A549 (cell line): ENCODE data around the gene CCDC134. TPM values are rescaled to one million over a fixed set of nuclear protein-coding genes. Genes with fewer than 3 reads are reported as not detected.

Experiments used
- ATAC-seq, 2 experiments: fragments of 200-7000 bp in 1 of 2; fragments of >200 bp in 1 of 2; cut with Nextera tagmentation in 1 of 2; cut with Tn5 transposase in 1 of 2; 3 replicates each; pipeline versions ENCODE4 v1.8.0 to v1.9.1; 2018 to 2020; ENCODE audit warnings: mild to moderate bottlenecking in 1 of 2, moderate library complexity in 1 of 2
- CTCF ChIA-PET: fragments of 300-600 bp; sonication (Branson Sonifier 250); formaldehyde crosslinking; extraction: SDS; loops from one replicate; lab custom pipeline; 2021; ENCODE audit warnings: antibody characterized with exemption, inconsistent platforms; lab: Yijun Ruan, JAX
- POLR2A ChIA-PET: fragments of 350-600 bp; formaldehyde crosslinking; extraction: SDS; loops from one replicate; lab custom pipeline; 2021; ENCODE audit warnings: antibody characterized with exemption, inconsistent platforms; lab: Yijun Ruan, JAX
- DNase-seq, 2 experiments: peaks; one replicate each; pipeline versions ENCODE4 v3.0.0 to v3.0.0-alpha.2; 2011 to 2016; ENCODE audit warnings: low read depth in 1 of 2, low spot score in 1 of 2
- FAIRE-seq: peaks from 2 replicates; lab custom pipeline; 2011; peaks lifted over from hg19 to GRCh38; lab: Jason Lieb, UNC
- H3K27ac ChIP-seq, 2 experiments: fragments of >200 bp; sonication (Bioruptor Twin); formaldehyde crosslinking; 3 replicates each; pipeline ENCODE4 v1.5.1; 2016 to 2017
- H3K4me1 ChIP-seq: fragments of >200 bp; sonication (Bioruptor Twin); formaldehyde crosslinking; 3 replicates; pipeline ENCODE4 v1.6.1; 2016
- H3K4me2 ChIP-seq: fragments of >200 bp; sonication (Bioruptor Twin); formaldehyde crosslinking; 3 replicates; pipeline ENCODE4 v1.6.1; 2016
- H3K4me3 ChIP-seq: fragments of >200 bp; sonication (Bioruptor Twin); formaldehyde crosslinking; 3 replicates; pipeline ENCODE4 v1.5.1; 2016
- H3K9me3 ChIP-seq: fragments of >200 bp; sonication (Bioruptor Twin); formaldehyde crosslinking; 3 replicates; pipeline ENCODE4 v1.6.1; 2016
- BHLHE40 ChIP-seq: IDR thresholded peaks from 2 replicates; pipeline ENCODE4 v1.6.1; 2012; ENCODE audit warnings: low read depth, low read length, inconsistent platforms
- CBX2 ChIP-seq: fragments of 200-600 bp; sonication (generic); IDR thresholded peaks from 2 replicates; pipeline ENCODE4 v1.6.1; 2016; ENCODE audit warnings: low read depth, mild to moderate bottlenecking, borderline replicate concordance
- CEBPB ChIP-seq, 2 experiments: fragments of >200 bp in 1 of 2; sonication (Bioruptor Twin) in 1 of 2; formaldehyde crosslinking in 1 of 2; IDR thresholded peaks; 2 replicates each; pipeline ENCODE4 v1.6.1; 2012 to 2016
- EHF ChIP-seq: fragments of 250-450 bp; sonication (Bioruptor Pico); IDR thresholded peaks from 2 replicates; pipeline ENCODE4 v1.5.0; 2020; ENCODE audit warnings: mild to moderate bottlenecking
- ESRRA ChIP-seq: fragments of 150-350 bp; IDR thresholded peaks from 2 replicates; pipeline ENCODE4 v1.6.1; 2014; ENCODE audit warnings: mild to moderate bottlenecking, low read length, borderline replicate concordance
- FOSL2 ChIP-seq, 2 experiments: fragments of 450-650 bp in 1 of 2; fragments of >200 bp in 1 of 2; sonication (Bioruptor Twin) in 1 of 2; formaldehyde crosslinking; IDR thresholded peaks; 2 replicates each; pipeline versions ENCODE4 v1.5.0 to v1.6.1; 2016 to 2020; ENCODE audit warnings: mild to moderate bottlenecking in 1 of 2, moderate library complexity in 1 of 2
- HDAC2 ChIP-seq: fragments of 200-600 bp; sonication (generic); IDR thresholded peaks from 2 replicates; pipeline ENCODE4 v1.6.1; 2016
- HES2 ChIP-seq: fragments of >200 bp; sonication (Bioruptor Twin); formaldehyde crosslinking; IDR thresholded peaks from 2 replicates; pipeline ENCODE4 v1.6.1; 2016
- HMGXB4 ChIP-seq: fragments of 250-450 bp; sonication (Bioruptor Pico); IDR thresholded peaks from 2 replicates; pipeline ENCODE4 v1.5.0; 2021; ENCODE audit warnings: mild to moderate bottlenecking, moderate library complexity, borderline replicate concordance
- HOXA7 ChIP-seq: fragments of 250-450 bp; sonication (Bioruptor Pico); IDR thresholded peaks from 2 replicates; pipeline ENCODE4 v1.5.0; 2020; ENCODE audit warnings: mild to moderate bottlenecking, moderate library complexity
- HOXB13 ChIP-seq: fragments of 250-450 bp; sonication (Bioruptor Pico); IDR thresholded peaks from 2 replicates; pipeline ENCODE4 v1.5.0; 2020; ENCODE audit warnings: low read depth, mild to moderate bottlenecking, moderate library complexity
- HOXB5 ChIP-seq: fragments of 250-450 bp; sonication (Bioruptor Pico); IDR thresholded peaks from 2 replicates; pipeline ENCODE4 v1.5.0; 2020; ENCODE audit warnings: mild to moderate bottlenecking, moderate library complexity
- JUNB ChIP-seq: fragments of >200 bp; sonication (Bioruptor Twin); formaldehyde crosslinking; IDR thresholded peaks from 2 replicates; pipeline ENCODE4 v1.6.1; 2016
- KDM1A ChIP-seq: fragments of 200-600 bp; sonication (generic); IDR thresholded peaks from 2 replicates; pipeline ENCODE4 v1.6.1; 2016; ENCODE audit warnings: low read depth, mild to moderate bottlenecking
- MAZ ChIP-seq: fragments of 150-350 bp; IDR thresholded peaks from 2 replicates; pipeline ENCODE4 v1.6.1; 2014; ENCODE audit warnings: antibody characterized with exemption, low read depth, low read length, borderline replicate concordance
- NFE2L2 ChIP-seq: fragments of 150-350 bp; conservative IDR thresholded peaks from 2 replicates; pipeline ENCODE4 v1.6.1; 2014; ENCODE audit warnings: low read length
- NR3C1 ChIP-seq: fragments of >200 bp; sonication (Bioruptor Twin); formaldehyde crosslinking; IDR thresholded peaks from 3 replicates; pipeline ENCODE4 v1.6.1; 2017
- POLR2A ChIP-seq: IDR thresholded peaks from 2 replicates; pipeline ENCODE4 v1.6.1; 2012; ENCODE audit warnings: mild to moderate bottlenecking, low read length
- POLR2AphosphoS2 ChIP-seq: conservative IDR thresholded peaks from 2 replicates; pipeline ENCODE4 v1.6.1; 2012; ENCODE audit warnings: low read length, improper control_type of control experiment, inconsistent platforms
- RARB ChIP-seq: fragments of 250-450 bp; sonication (Bioruptor Pico); IDR thresholded peaks from 2 replicates; pipeline ENCODE4 v1.8.0; 2021; ENCODE audit warnings: mild to moderate bottlenecking, moderate library complexity
- RCOR1 ChIP-seq: fragments of 150-350 bp; IDR thresholded peaks from 2 replicates; pipeline ENCODE4 v1.6.1; 2014; ENCODE audit warnings: antibody characterized with exemption, low read length, low read depth
- RFX5 ChIP-seq: fragments of 450-650 bp; IDR thresholded peaks from 2 replicates; pipeline ENCODE4 v1.7.1; 2014; ENCODE audit warnings: antibody characterized with exemption, mild to moderate bottlenecking, moderate library complexity
- RNF2 ChIP-seq: fragments of 200-600 bp; sonication (generic); IDR thresholded peaks from 2 replicates; pipeline ENCODE4 v1.6.1; 2016; ENCODE audit warnings: low read depth, mild to moderate bottlenecking, antibody characterized with exemption, moderate library complexity, borderline replicate concordance
- USF2 ChIP-seq: fragments of 450-650 bp; IDR thresholded peaks from 2 replicates; pipeline ENCODE4 v1.6.1; 2014; ENCODE audit warnings: antibody characterized with exemption
- ZFP36 ChIP-seq: fragments of 450-650 bp; IDR thresholded peaks from 2 replicates; pipeline ENCODE4 v1.6.1; 2014; ENCODE audit warnings: borderline replicate concordance; ENCODE audit not compliant: partially characterized antibody
- ZSCAN20 ChIP-seq: fragments of 250-450 bp; sonication (Bioruptor Pico); IDR thresholded peaks from 2 replicates; pipeline ENCODE4 v1.8.0; 2022; ENCODE audit warnings: mild to moderate bottlenecking, moderate library complexity
- WGBS: methylation state at CpG from one replicate; pipeline ENCODE4 v1.1.6; 2017; ENCODE audit errors: missing lambda C conversion rate; 5-methylcytosine and 5-hydroxymethylcytosine counted together
- polyA plus RNA-seq, 4 experiments: library from polyadenylated mRNA; depleted of rRNA in 3 of 4; stranded (reverse); fragments of >200 nt; fragmentation: RNase III in 1 of 4; extraction: RNeasy Plus Mini Kit Qiagen cat#74134 plus additional on column Dnase treatment in 1 of 4; gene quantifications; 2 replicates in 3 of 4; 3 replicates in 1 of 4; pipeline ENCODE4 v1.2.3, GENCODE V29; 2011 to 2017
- TF ChIP-seq, protein P1 (sequence below): fragments of 250-450 bp; sonication (Bioruptor Pico); IDR thresholded peaks from 2 replicates; pipeline ENCODE4 v1.5.0; 2020; ENCODE audit warnings: low read depth, mild to moderate bottlenecking, moderate library complexity
- TF ChIP-seq, protein P2 (sequence below): IDR thresholded peaks from 2 replicates; pipeline ENCODE4 v1.6.1; 2012
- TF ChIP-seq, protein P3 (sequence below): IDR thresholded peaks from 2 replicates; pipeline ENCODE4 v1.6.1; 2012
- TF ChIP-seq, protein P4 (sequence below): IDR thresholded peaks from 2 replicates; pipeline ENCODE4 v1.6.1; 2012; ENCODE audit warnings: low read depth, borderline replicate concordance
- TF ChIP-seq, protein P5 (sequence below): fragments of >200 bp; sonication (Bioruptor Twin); formaldehyde crosslinking; IDR thresholded peaks from 3 replicates; pipeline ENCODE4 v1.6.1; 2016
- TF ChIP-seq, protein P6 (sequence below): fragments of 150-350 bp; IDR thresholded peaks from 2 replicates; pipeline ENCODE4 v1.6.1; 2014; ENCODE audit warnings: low read depth, mild to moderate bottlenecking, low read length

CCDC134 gene
- polyA plus RNA-seq, 2 of the 4 experiments (the other 2 are of a cell fraction), result 2.5 to 4.5 TPM

- WGBS, result 83% methylated on average over 1 of the region's 1 CpG
- ChIA-PET POLR2A (no interaction called here), CTCF (interaction anchor here (4.0 kb wide), 1 partner anchor 119 kb away, joined by 10 read pairs; no protein-coding TSS in a partner anchor)
- Histone ChIP-seq H3K9me3 (no peaks in the 10 kb centered on the region), H3K27ac (no peak overlapping the region), H3K4me2 (no peak overlapping the region), H3K4me1 (no peaks in the 10 kb centered on the region), H3K4me3 (no peak overlapping the region)
- DNase-seq (no peak), ATAC-seq (no peak), FAIRE-seq (no peak)
- no peak for TF ChIP-seq KDM1A
- TF ChIP-seq RFX5, result no peak
- TF ChIP-seq, protein P1, sequence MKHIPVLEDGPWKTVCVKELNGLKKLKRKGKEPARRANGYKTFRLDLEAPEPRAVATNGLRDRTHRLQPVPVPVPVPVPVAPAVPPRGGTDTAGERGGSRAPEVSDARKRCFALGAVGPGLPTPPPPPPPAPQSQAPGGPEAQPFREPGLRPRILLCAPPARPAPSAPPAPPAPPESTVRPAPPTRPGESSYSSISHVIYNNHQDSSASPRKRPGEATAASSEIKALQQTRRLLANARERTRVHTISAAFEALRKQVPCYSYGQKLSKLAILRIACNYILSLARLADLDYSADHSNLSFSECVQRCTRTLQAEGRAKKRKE (CRISPR knock-in tag), result no peak
- TF ChIP-seq, protein P2, sequence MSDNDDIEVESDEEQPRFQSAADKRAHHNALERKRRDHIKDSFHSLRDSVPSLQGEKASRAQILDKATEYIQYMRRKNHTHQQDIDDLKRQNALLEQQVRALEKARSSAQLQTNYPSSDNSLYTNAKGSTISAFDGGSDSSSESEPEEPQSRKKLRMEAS, result no peak
- TF ChIP-seq NFE2L2, result no peak
- no peak for TF ChIP-seq HES2
- TF ChIP-seq, protein P3, sequence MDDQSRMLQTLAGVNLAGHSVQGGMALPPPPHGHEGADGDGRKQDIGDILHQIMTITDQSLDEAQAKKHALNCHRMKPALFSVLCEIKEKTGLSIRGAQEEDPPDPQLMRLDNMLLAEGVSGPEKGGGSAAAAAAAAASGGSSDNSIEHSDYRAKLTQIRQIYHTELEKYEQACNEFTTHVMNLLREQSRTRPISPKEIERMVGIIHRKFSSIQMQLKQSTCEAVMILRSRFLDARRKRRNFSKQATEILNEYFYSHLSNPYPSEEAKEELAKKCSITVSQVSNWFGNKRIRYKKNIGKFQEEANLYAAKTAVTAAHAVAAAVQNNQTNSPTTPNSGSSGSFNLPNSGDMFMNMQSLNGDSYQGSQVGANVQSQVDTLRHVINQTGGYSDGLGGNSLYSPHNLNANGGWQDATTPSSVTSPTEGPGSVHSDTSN, result no peak
- no peak for TF ChIP-seq HMGXB4 (CRISPR knock-in tag)
- TF ChIP-seq FOSL2 (IDR thresholded peaks at IDR 0.05), result no peak
- TF ChIP-seq FOSL2 (CRISPR knock-in tag; IDR thresholded peaks at IDR 0.05), result no peak
- TF ChIP-seq, protein P4, sequence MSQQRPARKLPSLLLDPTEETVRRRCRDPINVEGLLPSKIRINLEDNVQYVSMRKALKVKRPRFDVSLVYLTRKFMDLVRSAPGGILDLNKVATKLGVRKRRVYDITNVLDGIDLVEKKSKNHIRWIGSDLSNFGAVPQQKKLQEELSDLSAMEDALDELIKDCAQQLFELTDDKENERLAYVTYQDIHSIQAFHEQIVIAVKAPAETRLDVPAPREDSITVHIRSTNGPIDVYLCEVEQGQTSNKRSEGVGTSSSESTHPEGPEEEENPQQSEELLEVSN, result no peak
- TF ChIP-seq, protein P5, sequence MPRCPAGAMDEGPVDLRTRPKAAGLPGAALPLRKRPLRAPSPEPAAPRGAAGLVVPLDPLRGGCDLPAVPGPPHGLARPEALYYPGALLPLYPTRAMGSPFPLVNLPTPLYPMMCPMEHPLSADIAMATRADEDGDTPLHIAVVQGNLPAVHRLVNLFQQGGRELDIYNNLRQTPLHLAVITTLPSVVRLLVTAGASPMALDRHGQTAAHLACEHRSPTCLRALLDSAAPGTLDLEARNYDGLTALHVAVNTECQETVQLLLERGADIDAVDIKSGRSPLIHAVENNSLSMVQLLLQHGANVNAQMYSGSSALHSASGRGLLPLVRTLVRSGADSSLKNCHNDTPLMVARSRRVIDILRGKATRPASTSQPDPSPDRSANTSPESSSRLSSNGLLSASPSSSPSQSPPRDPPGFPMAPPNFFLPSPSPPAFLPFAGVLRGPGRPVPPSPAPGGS, result no peak
- no peak for TF ChIP-seq HOXB13 (CRISPR knock-in tag)
- TF ChIP-seq BHLHE40, result no peak
- TF ChIP-seq ESRRA, result no peak
- no peak for TF ChIP-seq HOXB5
- TF ChIP-seq RCOR1, result no peak
- no peak for TF ChIP-seq CEBPB (IDR thresholded peaks at IDR 0.05)
- no peak for TF ChIP-seq ZSCAN20
- TF ChIP-seq RARB (CRISPR knock-in tag), result no peak
- no peak for TF ChIP-seq POLR2A
These were observed 15.8 kb downstream of the CCDC134 start for GRCh38 chr22:41816241-41816640.

GRCh38 chr22:41816871-41817270 lies 16.4 kb downstream of the CCDC134 start:
- ChIA-PET POLR2A (no interaction called here), CTCF (interaction anchor here (1.4 to 4.0 kb wide), 3 partner anchors 8 to 120 kb away, joined by 3 to 10 read pairs (median 3); no protein-coding TSS in a partner anchor)
- no peaks in the 10 kb centered on the region for H3K4me1 ChIP-seq
- no peaks in the 10 kb centered on the region for H3K9me3 ChIP-seq
- FAIRE-seq (no peak), ATAC-seq (no peak), DNase-seq (no peak)
- no peak overlapping the region for H3K4me3 ChIP-seq
- no peak overlapping the region for H3K4me2 ChIP-seq
- no peak overlapping the region for H3K27ac ChIP-seq
- WGBS, result 96% methylated on average over 2 of the region's 2 CpGs
- TF ChIP-seq EHF (CRISPR knock-in tag) (no peak), HDAC2 (no peak), ZFP36 (no peak), RFX5 (no peak), USF2 (no peak), JUNB (no peak), POLR2AphosphoS2 (no peak), CBX2 (no peak), RNF2 (no peak), RARB (CRISPR knock-in tag) (no peak), HOXB5 (no peak), NR3C1 (no peak), HOXA7 (CRISPR knock-in tag) (no peak), MAZ (no peak)
- TF ChIP-seq, protein P6, sequence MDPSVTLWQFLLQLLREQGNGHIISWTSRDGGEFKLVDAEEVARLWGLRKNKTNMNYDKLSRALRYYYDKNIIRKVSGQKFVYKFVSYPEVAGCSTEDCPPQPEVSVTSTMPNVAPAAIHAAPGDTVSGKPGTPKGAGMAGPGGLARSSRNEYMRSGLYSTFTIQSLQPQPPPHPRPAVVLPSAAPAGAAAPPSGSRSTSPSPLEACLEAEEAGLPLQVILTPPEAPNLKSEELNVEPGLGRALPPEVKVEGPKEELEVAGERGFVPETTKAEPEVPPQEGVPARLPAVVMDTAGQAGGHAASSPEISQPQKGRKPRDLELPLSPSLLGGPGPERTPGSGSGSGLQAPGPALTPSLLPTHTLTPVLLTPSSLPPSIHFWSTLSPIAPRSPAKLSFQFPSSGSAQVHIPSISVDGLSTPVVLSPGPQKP, result no peak
